BJ (cell line): ENCODE data around the gene EZR. TPM values are rescaled to one million over a fixed set of nuclear protein-coding genes. Genes with fewer than 3 reads are reported as not detected.

Experiments
- CTCF ChIA-PET: fragments of 350-600 bp; formaldehyde crosslinking; extraction: SDS; loops from one replicate; lab custom pipeline; 2021; ENCODE audit warnings: antibody characterized with exemption, inconsistent platforms; lab: Yijun Ruan, JAX
- POLR2A ChIA-PET: fragments of 300-600 bp; sonication (Branson Sonifier 250); formaldehyde crosslinking; extraction: SDS; loops from one replicate; lab custom pipeline; 2021; ENCODE audit warnings: antibody characterized with exemption; lab: Charles Lee
- DNase-seq: peaks from one replicate; pipeline ENCODE4 v3.0.0-alpha.2; 2011; ENCODE audit warnings: low read depth
- H3K27me3 ChIP-seq: 2 replicates; pipeline ENCODE4 v1.6.0; 2011; ENCODE audit warnings: low read length; ENCODE audit not compliant: control insufficient read depth, insufficient read depth
- H3K36me3 ChIP-seq: 2 replicates; pipeline ENCODE4 v1.5.1; 2011; ENCODE audit warnings: low read length; ENCODE audit not compliant: control insufficient read depth, insufficient read depth
- H3K4me3 ChIP-seq: 2 replicates; pipeline ENCODE4 v1.5.1; 2011; ENCODE audit warnings: low read depth, mild to moderate bottlenecking, control low read depth, low read length
- polyA plus RNA-seq: library from polyadenylated mRNA; depleted of rRNA; stranded (reverse); fragments of >200 nt; gene quantifications from 2 replicates; pipeline ENCODE4 v1.2.3, GENCODE V29; 2011
- TF ChIP-seq, protein P1 (sequence below): IDR thresholded peaks from 2 replicates; pipeline ENCODE4 v1.5.1; 2011; ENCODE audit warnings: low read depth, mild to moderate bottlenecking, control low read depth, inconsistent platforms, low read length, moderate library complexity; ENCODE audit not compliant: insufficient read depth

The EZR gene
- polyA plus RNA-seq, 1 experiment = 117 TPM

DNA sequence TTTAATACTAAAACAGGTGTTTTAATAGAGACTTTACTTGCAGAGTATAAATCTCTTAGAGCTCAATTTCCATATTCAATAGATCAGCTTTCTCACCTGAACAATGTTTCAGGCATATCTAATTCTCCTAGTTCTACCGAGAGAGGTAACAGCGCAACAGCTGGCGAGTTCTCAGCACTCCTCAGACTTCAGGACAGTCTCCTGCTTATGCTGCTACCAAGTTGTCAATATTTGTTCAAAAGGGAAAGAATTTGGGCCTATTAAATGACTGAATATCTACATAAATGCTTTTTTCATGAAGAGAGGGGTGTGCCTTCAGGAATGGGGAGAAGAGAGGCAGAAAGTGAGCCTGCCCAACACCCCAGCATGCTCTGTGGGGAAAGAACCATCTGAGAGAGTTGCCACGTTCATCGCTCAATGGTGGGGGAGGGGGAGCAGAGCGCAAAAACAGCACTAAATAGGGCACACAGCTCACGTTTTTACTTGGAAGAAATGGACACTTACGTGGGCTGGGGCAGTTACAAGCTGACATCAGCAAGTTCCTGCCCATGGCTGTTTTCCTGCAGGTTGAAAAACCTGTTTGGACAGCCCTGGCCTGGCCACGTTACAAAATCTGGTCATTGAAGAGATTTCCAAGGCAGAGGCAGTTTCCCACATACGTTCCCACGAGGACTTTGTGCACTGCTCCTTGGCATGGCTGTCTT, 38.0 kb downstream of the EZR start:
- peaks cover 31% of the 10 kb centered on the region for H3K36me3 ChIP-seq
- H3K4me3 ChIP-seq = no peak overlapping the region
- CTCF ChIA-PET = interaction anchor here (0.9 to 1.0 kb wide), 2 partner anchors 12 to 190 kb away, joined by 3 to 4 read pairs; no protein-coding TSS in a partner anchor
- no peak for DNase-seq
- no peaks in the 10 kb centered on the region for H3K27me3 ChIP-seq
- POLR2A ChIA-PET = interaction anchor here (0.6 kb wide), 1 partner anchor 12 kb away, joined by 3 read pairs; no protein-coding TSS in a partner anchor
- TF ChIP-seq, protein P1, sequence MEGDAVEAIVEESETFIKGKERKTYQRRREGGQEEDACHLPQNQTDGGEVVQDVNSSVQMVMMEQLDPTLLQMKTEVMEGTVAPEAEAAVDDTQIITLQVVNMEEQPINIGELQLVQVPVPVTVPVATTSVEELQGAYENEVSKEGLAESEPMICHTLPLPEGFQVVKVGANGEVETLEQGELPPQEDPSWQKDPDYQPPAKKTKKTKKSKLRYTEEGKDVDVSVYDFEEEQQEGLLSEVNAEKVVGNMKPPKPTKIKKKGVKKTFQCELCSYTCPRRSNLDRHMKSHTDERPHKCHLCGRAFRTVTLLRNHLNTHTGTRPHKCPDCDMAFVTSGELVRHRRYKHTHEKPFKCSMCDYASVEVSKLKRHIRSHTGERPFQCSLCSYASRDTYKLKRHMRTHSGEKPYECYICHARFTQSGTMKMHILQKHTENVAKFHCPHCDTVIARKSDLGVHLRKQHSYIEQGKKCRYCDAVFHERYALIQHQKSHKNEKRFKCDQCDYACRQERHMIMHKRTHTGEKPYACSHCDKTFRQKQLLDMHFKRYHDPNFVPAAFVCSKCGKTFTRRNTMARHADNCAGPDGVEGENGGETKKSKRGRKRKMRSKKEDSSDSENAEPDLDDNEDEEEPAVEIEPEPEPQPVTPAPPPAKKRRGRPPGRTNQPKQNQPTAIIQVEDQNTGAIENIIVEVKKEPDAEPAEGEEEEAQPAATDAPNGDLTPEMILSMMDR = no peak

DNA sequence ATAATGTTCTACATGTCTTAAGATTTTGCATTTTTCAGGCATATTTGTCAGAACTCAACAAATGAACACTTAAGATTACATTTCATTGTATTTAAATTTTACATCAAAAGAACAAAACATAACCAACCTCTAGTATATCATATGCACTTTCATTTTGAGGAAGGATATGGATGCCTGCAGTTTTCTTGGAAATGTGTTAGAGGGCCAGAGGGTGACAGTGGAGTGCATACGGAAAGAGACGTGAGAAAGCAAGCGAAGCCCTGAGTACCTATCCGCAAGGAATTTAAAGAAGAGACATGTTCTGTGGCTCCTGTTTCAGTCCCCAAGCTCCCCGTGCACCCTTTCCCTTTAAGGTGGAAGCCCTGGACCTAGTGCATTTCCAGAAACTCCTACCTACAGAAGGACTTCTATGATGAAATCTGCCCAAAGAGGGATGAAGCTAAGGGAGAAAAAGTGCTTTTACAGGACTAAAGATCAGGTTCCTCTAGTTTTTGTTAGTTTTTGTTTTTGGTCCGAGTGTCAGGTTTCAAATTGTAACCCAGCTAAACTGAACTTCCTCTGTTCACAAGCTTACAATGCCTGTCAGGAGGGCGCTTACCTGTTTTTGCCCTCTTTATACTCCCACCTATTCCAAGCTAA, 38.8 kb downstream of the EZR start:
- DNase-seq = no peak
- Histone ChIP-seq H3K4me3 (no peak overlapping the region), H3K36me3 (peaks cover 36% of the 10 kb centered on the region), H3K27me3 (no peaks in the 10 kb centered on the region)
- ChIA-PET POLR2A (interaction anchor here (0.6 kb wide), 1 partner anchor 12 kb away, joined by 3 read pairs; no protein-coding TSS in a partner anchor), CTCF (interaction anchor here (0.9 to 1.1 kb wide), 3 partner anchors 13 to 191 kb away, joined by 3 to 4 read pairs (median 3); no protein-coding TSS in a partner anchor)
- TF ChIP-seq, protein P1 = no peak

- TF ChIP-seq, protein P1 = no peak
- Histone ChIP-seq H3K27me3 (no peaks in the 10 kb centered on the region), H3K4me3 (no peak overlapping the region), H3K36me3 (peaks cover 30% of the 10 kb centered on the region)
- CTCF ChIA-PET = interaction anchor here (0.8 kb wide), 1 partner anchor 192 kb away, joined by 3 read pairs; no protein-coding TSS in a partner anchor
- POLR2A ChIA-PET = no interaction called here
- no peak for DNase-seq
Observed at GRCh38 chr6:158778005-158778527, 41.1 kb downstream of the EZR start.

DNA sequence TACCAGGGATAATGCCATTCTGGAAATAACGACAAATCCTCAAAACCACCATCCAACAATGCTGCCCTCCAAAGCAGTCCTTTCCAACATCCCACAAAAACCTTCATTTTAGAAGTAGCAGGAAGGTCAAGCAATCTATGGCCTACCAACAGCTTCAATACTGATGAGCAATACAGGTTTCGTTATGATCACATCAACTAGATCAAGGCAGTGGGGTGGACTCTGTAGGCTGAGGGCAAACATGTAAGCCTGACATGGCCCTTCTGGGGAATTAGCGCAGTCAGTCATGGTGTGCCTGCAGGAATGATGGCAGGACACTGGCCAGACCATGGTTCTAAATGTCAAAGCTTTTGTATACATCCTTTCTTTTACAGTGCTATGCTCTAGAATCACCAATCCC, 41.7 kb downstream of the EZR start:
- Histone ChIP-seq H3K4me3 (no peak overlapping the region), H3K27me3 (no peaks in the 10 kb centered on the region), H3K36me3 (peaks cover 26% of the 10 kb centered on the region)
- POLR2A ChIA-PET = no interaction called here
- DNase-seq = no peak
- TF ChIP-seq, protein P1 = no peak
- CTCF ChIA-PET = interaction anchor here (0.8 kb wide), 1 partner anchor 193 kb away, joined by 3 read pairs; no protein-coding TSS in a partner anchor

DNA sequence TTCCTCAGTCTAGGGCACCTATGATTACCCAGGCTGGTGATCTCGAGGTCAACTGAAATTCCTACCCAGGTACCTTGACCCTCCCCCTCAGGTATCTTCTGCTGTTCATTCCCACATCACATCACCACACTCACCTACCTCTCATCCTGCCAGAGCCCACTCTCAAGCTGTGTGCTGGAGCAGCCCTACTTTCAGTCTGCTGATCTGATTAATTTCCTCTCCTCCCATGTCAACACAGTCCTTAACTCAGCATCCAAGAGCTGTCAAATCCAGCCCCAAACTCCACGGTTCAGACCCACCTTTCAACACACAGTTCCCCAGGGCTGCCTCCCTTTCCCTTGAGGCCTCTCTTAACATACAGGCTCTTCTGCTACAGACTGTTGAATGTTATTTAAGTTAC, 42.4 kb downstream of the EZR start:
- Histone ChIP-seq H3K4me3 (no peak overlapping the region), H3K36me3 (peaks cover 27% of the 10 kb centered on the region), H3K27me3 (no peaks in the 10 kb centered on the region)
- ChIA-PET CTCF (no interaction called here), POLR2A (no interaction called here)
- TF ChIP-seq, protein P1 = no peak
- DNase-seq = no peak
